ENCODE results near the gene S100A9.

GRCh38 chr1:153343040-153343681 is 14.5 kb upstream of the S100A9 start:
- TF ChIP-seq, protein P1, sequence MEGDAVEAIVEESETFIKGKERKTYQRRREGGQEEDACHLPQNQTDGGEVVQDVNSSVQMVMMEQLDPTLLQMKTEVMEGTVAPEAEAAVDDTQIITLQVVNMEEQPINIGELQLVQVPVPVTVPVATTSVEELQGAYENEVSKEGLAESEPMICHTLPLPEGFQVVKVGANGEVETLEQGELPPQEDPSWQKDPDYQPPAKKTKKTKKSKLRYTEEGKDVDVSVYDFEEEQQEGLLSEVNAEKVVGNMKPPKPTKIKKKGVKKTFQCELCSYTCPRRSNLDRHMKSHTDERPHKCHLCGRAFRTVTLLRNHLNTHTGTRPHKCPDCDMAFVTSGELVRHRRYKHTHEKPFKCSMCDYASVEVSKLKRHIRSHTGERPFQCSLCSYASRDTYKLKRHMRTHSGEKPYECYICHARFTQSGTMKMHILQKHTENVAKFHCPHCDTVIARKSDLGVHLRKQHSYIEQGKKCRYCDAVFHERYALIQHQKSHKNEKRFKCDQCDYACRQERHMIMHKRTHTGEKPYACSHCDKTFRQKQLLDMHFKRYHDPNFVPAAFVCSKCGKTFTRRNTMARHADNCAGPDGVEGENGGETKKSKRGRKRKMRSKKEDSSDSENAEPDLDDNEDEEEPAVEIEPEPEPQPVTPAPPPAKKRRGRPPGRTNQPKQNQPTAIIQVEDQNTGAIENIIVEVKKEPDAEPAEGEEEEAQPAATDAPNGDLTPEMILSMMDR (conservative IDR thresholded peaks at IDR 0.05): no peak
- TF ChIP-seq ZFX (IDR thresholded peaks at IDR 0.05): no peak

Measured in C4-2B (cell line).